ENCODE measurements around the gene UMAD1.

Gene UMAD1

DNA sequence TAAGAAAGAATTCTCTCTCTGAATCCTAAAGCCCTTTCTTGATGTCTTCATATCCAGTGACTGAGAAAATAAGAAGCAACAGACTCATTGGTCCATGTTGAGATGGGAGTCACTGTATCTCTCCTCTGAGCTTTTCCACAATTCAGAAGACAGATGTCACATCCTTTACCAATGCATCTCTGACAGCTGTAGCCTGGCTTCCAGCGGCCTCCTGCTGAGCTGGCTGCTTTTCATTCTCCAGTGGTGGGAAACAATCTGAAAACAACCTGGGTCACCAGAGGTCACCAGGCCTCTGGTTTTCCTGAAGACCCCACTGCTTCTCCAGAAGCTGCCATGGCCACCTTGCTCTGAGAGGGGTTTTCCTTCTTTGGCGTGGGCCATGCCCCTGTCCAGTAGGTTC lies 96.1 kb downstream of the UMAD1 start:
- DNase-seq = no peak

GRCh38 chr7:7737674-7738073 lies 97.1 kb downstream of the UMAD1 start:
- no peak for DNase-seq

DNA sequence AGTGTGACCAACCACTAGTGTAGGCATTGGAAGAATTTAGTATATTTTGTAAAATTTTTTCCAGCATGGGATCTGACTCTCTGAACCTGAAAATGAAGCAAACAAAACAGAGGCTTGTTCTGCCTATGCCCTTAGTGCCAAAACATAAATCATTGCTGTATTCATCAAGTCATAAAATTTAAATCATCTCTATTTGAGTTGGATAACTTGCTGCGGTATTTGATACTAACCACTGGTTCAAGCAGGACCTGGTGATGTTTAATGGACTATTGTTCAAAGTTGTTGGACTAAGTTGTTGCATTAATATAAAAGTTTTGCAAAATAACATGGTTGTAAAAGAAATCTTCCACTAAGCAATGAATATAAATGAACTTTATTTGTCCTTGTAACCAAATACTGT lies 97.6 kb downstream of the UMAD1 start:
- no peak for DNase-seq

DNA sequence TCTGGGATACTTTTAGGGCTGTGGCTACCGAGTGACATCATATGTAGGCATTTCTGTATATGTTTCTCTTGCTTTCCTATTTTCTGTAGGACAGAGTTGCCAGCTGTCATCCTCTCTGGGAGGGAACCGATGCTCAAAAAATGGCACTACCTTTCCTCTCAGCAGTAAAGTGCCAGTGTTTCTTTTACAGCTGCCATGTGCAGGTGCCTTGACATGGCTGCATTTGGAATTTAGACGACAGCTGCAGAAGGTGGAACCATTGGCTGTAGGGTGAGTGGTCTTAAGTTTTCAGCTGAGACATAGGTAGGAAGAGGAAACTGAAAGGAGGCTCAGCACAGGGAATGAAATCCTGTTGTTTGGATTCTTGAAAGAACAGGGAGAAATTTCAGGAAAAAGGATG lies 98.1 kb downstream of the UMAD1 start:
- DNase-seq = no peak

DNA sequence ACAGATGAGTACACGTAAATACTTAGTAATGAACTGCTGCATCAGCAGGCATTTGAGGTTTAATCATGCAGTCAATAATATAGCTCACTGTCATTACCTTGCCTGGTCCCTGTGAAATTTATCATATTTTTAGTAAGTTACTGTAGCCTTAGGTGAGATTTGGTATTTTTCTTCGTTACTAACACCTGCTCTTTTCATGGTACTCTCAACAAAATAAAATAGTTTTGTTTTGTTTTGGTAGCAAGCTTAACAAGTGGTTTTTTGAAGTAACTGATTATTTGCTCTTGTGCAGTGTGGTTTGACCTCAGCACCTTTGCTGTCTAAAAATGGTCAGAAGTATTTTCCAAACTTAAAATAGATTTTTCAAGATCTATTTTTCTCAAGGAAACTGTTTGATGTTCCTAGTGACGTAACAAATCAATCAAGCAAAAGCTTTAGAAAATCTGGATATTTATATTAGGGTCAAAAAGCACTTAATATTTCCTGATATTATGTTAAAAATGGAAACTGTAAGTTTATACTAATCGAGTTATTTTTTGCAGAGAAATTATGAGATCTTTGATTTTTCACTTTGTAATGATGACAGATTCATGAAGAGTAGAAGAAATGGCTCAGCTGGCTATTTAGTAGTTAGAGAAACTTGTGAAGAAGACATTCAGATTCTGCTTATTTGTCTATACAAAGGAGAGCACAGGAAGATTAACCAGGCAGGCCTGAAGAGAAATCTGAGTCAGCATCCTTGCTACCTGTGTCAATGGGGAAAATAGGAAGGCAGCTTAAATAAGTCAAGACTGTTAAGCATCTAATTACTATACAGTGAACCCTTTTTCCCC lies 98.9 kb downstream of the UMAD1 start:
- DNase-seq = no peak

DNA sequence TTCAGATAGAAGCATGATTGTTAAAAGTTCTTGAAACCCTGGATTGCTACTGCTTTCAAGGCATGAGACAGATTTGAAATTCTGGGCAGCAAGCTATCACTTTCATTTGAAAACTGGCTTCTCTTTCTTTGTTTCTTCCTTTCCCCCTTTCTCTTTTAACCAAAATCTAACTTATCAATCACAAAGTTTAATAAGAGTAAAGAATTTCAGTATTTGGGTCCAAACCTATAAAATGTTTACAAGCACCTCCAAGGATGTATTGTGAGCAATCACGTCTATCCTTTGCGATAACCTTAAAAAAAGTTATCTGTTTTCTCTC lies 99.4 kb downstream of the UMAD1 start:
- no peak for DNase-seq

GRCh38 chr7:7742223-7742622 lies 101.7 kb downstream of the UMAD1 start:
- no peak for DNase-seq

- no peak for DNase-seq
Measured at GRCh38 chr7:7745258-7745657, 104.7 kb downstream of the UMAD1 start.

- DNase-seq = no peak
Measured at GRCh38 chr7:7745966-7746365, 105.4 kb downstream of the UMAD1 start.

DNA sequence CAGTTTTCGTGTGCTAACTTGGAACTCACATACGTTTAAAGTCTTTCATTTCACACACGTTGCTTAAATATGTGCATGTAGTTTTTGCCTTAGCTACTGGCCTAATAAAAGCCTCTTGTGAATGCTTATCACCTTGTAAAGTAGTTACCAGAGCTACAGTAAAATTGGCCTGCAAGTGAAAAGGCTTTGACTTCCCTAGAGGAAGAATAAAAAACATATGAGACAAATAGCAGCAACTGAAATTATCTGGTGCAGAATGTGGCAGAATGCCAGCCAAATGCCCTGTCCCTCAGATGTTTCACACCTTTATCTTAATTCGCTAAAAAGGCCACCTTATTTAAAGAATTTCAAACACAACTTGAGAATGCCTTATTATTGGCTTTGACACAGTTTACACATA lies 105.9 kb downstream of the UMAD1 start:
- DNase-seq = peak; percentile 69

DNA sequence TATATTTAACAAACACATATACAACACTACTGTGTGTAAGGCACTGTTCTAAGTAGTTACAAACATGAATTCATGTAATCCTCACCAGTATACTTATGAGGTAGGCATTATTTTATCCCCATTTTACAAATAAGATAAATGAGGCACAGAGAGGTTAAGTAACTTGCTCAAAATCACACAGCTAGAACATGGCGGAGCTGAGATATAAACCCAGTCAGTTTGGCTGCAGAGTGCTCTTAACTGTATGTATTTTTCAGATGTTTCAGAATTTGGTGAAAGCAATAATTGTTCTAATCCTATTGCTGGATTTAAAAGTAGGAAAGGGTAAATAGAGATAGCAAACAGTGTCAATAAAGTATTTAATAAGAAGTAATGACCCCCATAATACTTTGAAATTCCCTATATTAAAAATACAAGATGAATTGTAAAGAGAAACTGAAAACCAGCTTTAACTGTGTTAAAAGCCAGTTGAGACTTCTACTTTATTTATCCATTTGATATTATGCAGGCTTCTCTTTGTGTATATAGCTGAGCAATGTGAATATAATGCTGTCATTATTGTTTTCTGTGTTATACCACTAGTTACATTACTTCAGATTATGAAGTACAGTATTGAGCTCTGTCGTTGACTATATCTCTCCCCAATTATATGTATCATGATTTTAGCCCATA lies 110.2 kb downstream of the UMAD1 start:
- DNase-seq = no peak

- DNase-seq = no peak
Measured at GRCh38 chr7:7751243-7752092, 110.9 kb downstream of the UMAD1 start.

DNA sequence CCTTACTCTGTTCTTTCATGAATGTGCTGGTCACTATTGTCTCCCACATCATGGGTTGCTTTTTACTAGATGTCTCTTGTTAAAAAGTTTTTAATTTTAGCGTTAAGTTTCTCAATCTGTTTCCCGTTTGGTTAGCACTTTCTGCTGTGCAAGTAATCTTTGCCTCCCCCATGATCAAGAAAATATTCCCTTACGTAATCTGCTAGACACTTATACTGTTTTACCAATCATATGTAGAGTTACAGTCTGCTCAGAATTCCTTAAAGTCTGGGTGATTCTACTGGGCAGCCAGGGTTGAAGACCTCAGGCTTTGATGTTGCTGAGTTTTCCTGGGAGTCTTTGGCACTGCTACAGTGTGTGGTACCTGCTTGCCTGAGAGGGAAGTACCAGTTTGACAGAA lies 116.0 kb downstream of the UMAD1 start:
- DNase-seq = no peak

GRCh38 chr7:7757576-7757975 lies 117.0 kb downstream of the UMAD1 start:
- no peak for DNase-seq

DNA sequence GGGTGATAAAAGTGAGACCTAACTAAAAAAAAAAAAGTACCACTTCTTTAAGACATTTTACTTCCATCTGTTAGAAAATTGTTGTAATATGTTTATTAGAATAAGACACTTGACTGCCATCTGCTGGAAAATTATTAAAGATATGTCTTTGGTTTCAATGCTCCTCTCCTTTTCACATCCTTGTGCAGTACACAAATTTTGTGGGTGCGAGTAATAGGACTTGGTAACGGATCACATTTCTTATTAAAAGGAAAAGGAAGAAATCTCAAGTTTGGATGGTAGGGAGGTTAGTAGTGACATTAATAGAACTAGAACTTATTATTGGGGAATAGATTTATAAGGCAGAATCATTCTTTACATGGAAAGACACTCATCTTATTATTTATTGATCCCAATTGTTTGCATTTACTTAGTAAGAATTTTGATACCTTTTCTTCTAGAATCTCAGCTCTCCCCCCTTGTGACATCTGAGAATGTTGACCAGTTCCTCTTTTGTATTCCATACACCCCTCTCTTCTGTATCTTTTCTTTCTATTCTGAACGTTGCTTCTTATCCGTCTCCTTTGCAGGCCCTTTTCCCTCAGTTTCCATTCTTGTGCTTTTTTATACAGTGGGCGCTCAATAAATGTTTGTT lies 120.9 kb downstream of the UMAD1 start:
- peak; percentile 84 for DNase-seq

GRCh38 chr7:7761974-7762779 lies 121.6 kb downstream of the UMAD1 start:
- peak; percentile 67 for DNase-seq

- no peak for DNase-seq
Measured at GRCh38 chr7:7764520-7765396, 124.2 kb downstream of the UMAD1 start.

DNA sequence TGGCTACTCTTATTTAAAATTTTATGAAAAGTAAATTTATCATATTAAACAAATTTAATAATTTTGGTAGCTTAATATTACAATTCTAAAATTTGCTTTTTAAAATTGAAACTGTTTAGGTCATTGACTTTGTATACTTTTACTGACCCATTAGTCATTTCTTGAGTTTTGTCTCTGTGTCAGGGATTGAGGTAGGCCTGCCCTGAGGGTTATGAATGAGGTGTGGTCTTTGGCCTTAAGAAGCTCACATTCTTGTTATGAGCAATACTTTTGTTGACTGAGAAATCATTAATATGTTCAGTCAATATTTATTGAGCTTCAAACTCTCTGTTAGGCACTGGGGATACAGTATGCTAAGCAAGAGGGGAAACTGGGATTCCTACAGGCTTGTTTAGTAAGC lies 124.9 kb downstream of the UMAD1 start:
- DNase-seq = no peak

- no peak for DNase-seq
Measured at GRCh38 chr7:7766671-7767070, 126.1 kb downstream of the UMAD1 start.

- no peak for DNase-seq
Measured at GRCh38 chr7:7768977-7769709, 128.6 kb downstream of the UMAD1 start.
